Panc1 (cell line): ENCODE results near the gene SPINK4.

Experiments used
- CTCF ChIP-seq: fragments of 450-650 bp; IDR thresholded peaks from 2 replicates; pipeline ENCODE4 v1.5.1; 2017; ENCODE audit warnings: mild to moderate bottlenecking
- POLR2AphosphoS5 ChIP-seq: IDR thresholded peaks from 2 replicates; pipeline ENCODE4 v1.6.1; 2012; ENCODE audit warnings: mild to moderate bottlenecking, low read depth, low read length, moderate library complexity
- REST ChIP-seq, 2 experiments: IDR thresholded peaks; 2 replicates each; pipeline ENCODE4 v1.6.1; 2011 to 2012; ENCODE audit warnings: low read depth in 2 of 2, control low read depth in 1 of 2, low read length in 1 of 2, mild to moderate bottlenecking in 1 of 2, moderate library complexity in 1 of 2; ENCODE audit not compliant: insufficient read depth in 1 of 2
- SIN3A ChIP-seq: IDR thresholded peaks from 2 replicates; pipeline ENCODE4 v1.6.1; 2012; ENCODE audit warnings: low read depth, mild to moderate bottlenecking, low read length, moderate library complexity, borderline replicate concordance; ENCODE audit not compliant: insufficient read depth

GRCh38 chr9:33267151-33267767 lies 27.3 kb downstream of the SPINK4 start:
- TF ChIP-seq POLR2AphosphoS5 (no peak), CTCF (no peak), SIN3A (no peak), REST (IDR thresholded peaks at IDR 0.05; ENCODE audit: insufficient read depth in 1 of 2, low read depth in 2 of 2, low read length in 1 of 2) (no peak)
